SK-N-MC (cell line): ENCODE measurements around the gene ZMYND12.
"Not testable (repeated sequence)": the region's sequence is repeated elsewhere in the genome, so short reads cannot be mapped to it uniquely, and the experiment has no call there.

Experiments used
- DNase-seq: peaks from one replicate; pipeline ENCODE4 v3.0.0-alpha.2; 2011; ENCODE audit warnings: low read depth, low spot score
- H3K27ac ChIP-seq: fragments of 200-600 bp; sonication (generic); 2 replicates; pipeline ENCODE4 v1.5.1; 2016; ENCODE audit warnings: mixed run types
- H3K36me3 ChIP-seq: fragments of 200-600 bp; sonication (generic); 2 replicates; pipeline ENCODE4 v1.6.1; 2017; ENCODE audit warnings: antibody characterized with exemption, low read length, mixed read lengths; ENCODE audit not compliant: insufficient read depth
- H3K4me3 ChIP-seq: fragments of 200-600 bp; sonication (generic); 2 replicates; pipeline ENCODE4 v1.5.1; 2016
- H3K9ac ChIP-seq: fragments of 200-600 bp; sonication (generic); 2 replicates; pipeline ENCODE4 v1.8.0; 2017; ENCODE audit warnings: mixed run types, mixed read lengths; ENCODE audit not compliant: insufficient read length
- H3K9me3 ChIP-seq: fragments of 200-600 bp; sonication (generic); 2 replicates; pipeline ENCODE4 v1.6.1; 2017; ENCODE audit warnings: low read depth, mild to moderate bottlenecking, antibody characterized with exemption, low read length, moderate library complexity, mixed read lengths
- EZH2 ChIP-seq: fragments of 200-600 bp; sonication (generic); IDR thresholded peaks from one replicate; pipeline ENCODE4 v1.6.1; 2017; ENCODE audit warnings: antibody characterized with exemption
- FOXP2 ChIP-seq: optimal IDR thresholded peaks from 2 replicates; pipeline ENCODE3; 2011; ENCODE audit warnings: mild to moderate bottlenecking, moderate library complexity; ENCODE audit not compliant: insufficient read depth; ENCODE audit errors: extremely low read length, control extremely low read depth
- POLR2AphosphoS5 ChIP-seq: IDR thresholded peaks from 2 replicates; pipeline ENCODE4 v1.6.1; 2012; ENCODE audit warnings: mild to moderate bottlenecking, low read depth, low read length, borderline replicate concordance

Gene ZMYND12

DNA sequence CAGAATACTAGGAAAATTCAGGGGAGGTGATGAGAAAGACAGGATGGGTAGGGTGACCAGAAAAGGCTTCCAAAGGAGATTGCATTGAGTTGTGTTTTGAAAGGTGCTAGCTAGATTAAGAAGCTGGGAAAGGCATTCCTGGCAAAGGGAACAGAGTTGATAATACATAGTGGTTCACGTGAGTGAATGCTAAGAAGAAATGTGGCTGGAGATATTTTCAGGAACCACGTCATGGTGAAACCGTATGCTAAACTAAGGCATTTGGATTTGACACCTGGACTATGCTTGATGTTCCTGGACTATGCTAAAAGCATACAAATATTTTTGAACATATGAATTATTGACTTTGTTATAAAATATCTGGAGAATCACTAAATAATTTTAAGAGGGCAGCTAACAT is 22.0 kb upstream of the ZMYND12 start:
- no peaks in the 10 kb centered on the region for H3K9me3 ChIP-seq
- H3K36me3 ChIP-seq, result no peaks in the 10 kb centered on the region
- no peak for DNase-seq
- H3K9ac ChIP-seq, result no peak overlapping the region
- H3K4me3 ChIP-seq, result no peak overlapping the region
- no peak for TF ChIP-seq POLR2AphosphoS5
- no peak for TF ChIP-seq FOXP2
- no peak for TF ChIP-seq EZH2
- no peak overlapping the region for H3K27ac ChIP-seq

- not testable (repeated sequence) for H3K9me3 ChIP-seq, DNase-seq, H3K9ac ChIP-seq, H3K27ac ChIP-seq, H3K4me3 ChIP-seq, H3K36me3 ChIP-seq
Measured at GRCh38 chr1:42477354-42477753, 21.5 kb upstream of the ZMYND12 start.

DNA sequence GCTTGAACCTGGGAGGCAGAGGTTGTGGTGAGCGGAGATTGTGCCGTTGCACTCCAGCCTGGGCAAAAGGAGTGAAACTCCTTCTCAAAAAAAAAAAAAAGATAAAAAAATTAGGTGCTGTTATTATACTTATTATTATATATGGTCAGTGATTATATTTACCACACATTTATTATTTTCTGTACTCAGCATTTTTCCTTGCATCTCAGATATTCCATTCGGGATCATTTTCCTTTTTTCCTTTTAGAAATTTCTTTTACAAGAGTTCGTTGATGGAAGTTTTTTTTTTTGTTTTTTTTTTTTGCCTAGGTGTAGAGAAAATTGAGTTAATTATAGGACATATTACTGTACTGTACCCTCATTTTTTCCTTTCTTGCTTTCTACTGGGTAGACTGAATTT is 20.8 kb upstream of the ZMYND12 start:
- Histone ChIP-seq H3K27ac (no peak overlapping the region), H3K9ac (no peak overlapping the region), H3K36me3 (no peaks in the 10 kb centered on the region), H3K4me3 (no peak overlapping the region), H3K9me3 (no peaks in the 10 kb centered on the region)
- DNase-seq, result no peak
- TF ChIP-seq EZH2 (no peak), POLR2AphosphoS5 (no peak), FOXP2 (no peak)

- no peak for DNase-seq
- Histone ChIP-seq H3K9me3 (no peaks in the 10 kb centered on the region), H3K9ac (no peak overlapping the region), H3K4me3 (no peak overlapping the region), H3K36me3 (no peaks in the 10 kb centered on the region), H3K27ac (no peak overlapping the region)
- TF ChIP-seq EZH2 (no peak), POLR2AphosphoS5 (no peak), FOXP2 (no peak)
Measured at GRCh38 chr1:42469727-42470126, 13.9 kb upstream of the ZMYND12 start.

DNA sequence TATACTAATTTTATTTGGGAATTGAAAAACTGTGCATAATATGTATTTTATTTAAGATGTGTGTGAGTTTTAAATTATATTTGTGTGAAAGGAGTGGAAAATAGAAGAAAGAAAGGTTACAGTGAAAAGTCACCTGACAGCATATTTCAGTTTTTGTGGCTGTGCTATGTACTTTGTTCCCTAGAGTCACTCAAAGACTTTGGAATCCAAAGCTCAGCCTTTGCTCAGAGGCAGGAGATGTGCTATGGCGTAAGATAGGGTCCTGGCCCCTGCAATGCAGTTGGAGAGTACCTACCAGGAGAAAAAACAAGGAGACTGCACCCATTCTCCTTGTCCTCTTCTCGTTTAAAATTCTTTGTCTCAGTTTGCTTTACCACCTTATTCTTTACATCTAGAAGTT is 10.2 kb upstream of the ZMYND12 start:
- DNase-seq, result no peak
- Histone ChIP-seq H3K36me3 (no peaks in the 10 kb centered on the region), H3K4me3 (no peak overlapping the region), H3K27ac (no peak overlapping the region), H3K9me3 (no peaks in the 10 kb centered on the region), H3K9ac (no peak overlapping the region)
- TF ChIP-seq FOXP2, result no peak
- no peak for TF ChIP-seq EZH2
- no peak for TF ChIP-seq POLR2AphosphoS5

DNA sequence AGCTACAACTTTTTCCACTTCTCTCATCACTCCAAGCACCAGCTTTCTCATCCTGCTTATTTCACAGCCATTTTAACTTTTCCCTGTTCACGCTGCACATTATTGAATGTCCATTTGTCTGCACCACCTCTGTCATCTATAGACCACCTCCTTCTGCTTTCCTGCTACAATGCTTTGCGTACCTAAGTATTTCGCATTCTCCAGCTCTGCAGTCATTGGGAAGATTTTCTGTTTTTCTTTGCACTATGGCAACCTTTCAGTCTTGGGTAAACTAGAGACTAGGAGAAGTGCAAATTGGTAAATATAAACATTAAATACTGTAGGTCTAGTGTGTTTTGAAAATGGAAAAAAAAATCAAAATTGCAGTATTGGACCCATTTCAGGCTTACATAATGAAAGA is 8.1 kb upstream of the ZMYND12 start:
- H3K27ac ChIP-seq, result no peak overlapping the region
- no peaks in the 10 kb centered on the region for H3K9me3 ChIP-seq
- peak overlapping the region; percentile 85 for H3K4me3 ChIP-seq
- TF ChIP-seq POLR2AphosphoS5 (no peak), FOXP2 (no peak), EZH2 (no peak)
- H3K9ac ChIP-seq, result no peak overlapping the region
- peaks cover 14% of the 10 kb centered on the region for H3K36me3 ChIP-seq
- no peak for DNase-seq

DNA sequence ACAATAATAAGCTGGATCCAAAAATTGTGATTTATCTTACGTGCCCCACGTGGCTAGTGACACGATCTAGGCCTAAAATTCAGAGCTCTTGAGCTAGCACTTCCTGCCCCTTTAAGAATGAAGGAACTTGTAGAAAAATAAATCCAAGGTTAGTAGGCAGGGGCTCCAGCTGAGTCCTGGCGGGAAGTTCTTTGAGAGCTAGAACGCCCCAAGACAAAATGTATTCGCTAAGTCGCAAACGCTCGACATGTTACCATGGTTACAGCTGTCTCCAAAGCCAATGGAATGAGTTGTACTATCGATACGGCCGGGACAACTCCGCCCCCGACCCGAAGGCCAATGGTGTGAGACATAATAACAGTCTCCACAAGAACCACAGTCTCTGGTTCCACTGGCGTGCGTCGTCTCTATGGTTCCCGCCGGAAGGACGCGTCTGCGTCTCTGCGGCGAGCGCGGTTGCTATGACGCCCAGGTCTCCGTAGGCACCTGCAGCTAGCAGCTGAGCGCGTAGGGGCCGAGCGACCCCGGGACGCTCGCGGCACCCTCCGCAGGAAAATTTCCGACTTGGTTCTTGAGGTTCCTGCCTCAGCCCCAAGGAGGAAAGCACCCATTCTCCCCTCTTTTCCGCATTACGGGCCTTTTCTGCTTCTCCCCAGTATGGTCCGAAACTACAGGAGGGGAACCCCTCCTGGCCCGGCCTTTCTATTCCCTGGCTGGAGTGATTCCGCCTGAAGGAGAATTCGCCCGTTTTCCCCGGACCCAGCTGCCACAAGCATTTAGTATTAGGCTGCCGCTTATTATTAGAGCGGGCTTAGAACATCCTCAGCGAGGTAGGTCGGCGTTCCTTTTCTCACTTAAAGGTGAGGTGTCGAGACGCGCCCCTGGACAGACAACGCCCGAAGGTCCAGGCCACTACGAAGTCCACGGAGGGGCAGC is 7.3 kb upstream of the ZMYND12 start, which contains the start of gene CCDC30:
Gene CCDC30 (plus strand): TSS at position 459 of the 936 bp plus-strand sequence. CDS start 17,266 bp downstream, outside the sequence.
- Histone ChIP-seq H3K4me3 (peak within 1 kb of the TSS; percentile 85), H3K36me3 (peaks cover 22% of the 10 kb centered on the region), H3K9me3 (no peaks in the 10 kb centered on the region), H3K27ac (peak within 1 kb of the TSS; percentile 85), H3K9ac (peak within 1 kb of the TSS; percentile 80)
- TF ChIP-seq POLR2AphosphoS5 (peak; percentile 68), FOXP2 (no peak)
- peak; percentile 99 for DNase-seq

- no peak for DNase-seq
- H3K9me3 ChIP-seq, result no peaks in the 10 kb centered on the region
- no peak overlapping the region for H3K9ac ChIP-seq
- H3K36me3 ChIP-seq, result peaks cover 26% of the 10 kb centered on the region
- no peak overlapping the region for H3K27ac ChIP-seq
- H3K4me3 ChIP-seq, result no peak overlapping the region
- no peak for TF ChIP-seq POLR2AphosphoS5
Measured at GRCh38 chr1:42461196-42461595, 5.4 kb upstream of the ZMYND12 start.

GRCh38 chr1:42456754-42457089 is 900 bp upstream of the ZMYND12 start:
- peak overlapping the region; percentile 85 for H3K9ac ChIP-seq
- peaks cover 26% of the 10 kb centered on the region for H3K36me3 ChIP-seq
- peak overlapping the region; percentile 42; the same call in 1 of the 2 replicates for H3K27ac ChIP-seq
- TF ChIP-seq POLR2AphosphoS5 (no peak), FOXP2 (no peak), EZH2 (no peak)
- no peaks in the 10 kb centered on the region for H3K9me3 ChIP-seq
- DNase-seq, result no peak
- peak overlapping the region; percentile 88 for H3K4me3 ChIP-seq
